Heart left ventricle (tissue), 13 donors: ENCODE data around the gene CCDC51.

ENCODE experiments used
- POLR2A ChIP-seq, 2 donors: fragments of 450-650 bp; IDR thresholded peaks; one replicate each; pipeline ENCODE4 v1.6.1; 2017; ENCODE audit warnings: antibody characterized with exemption in 2 of 2, mild to moderate bottlenecking in 2 of 2, moderate library complexity in 2 of 2
- TF ChIP-seq, protein P1 (sequence below), 12 donors: fragments of 200-600 bp; sonication (generic) in 4 of 12; IDR thresholded peaks; one replicate each; pipeline versions ENCODE4 v1.5.0 to v1.8.0; 2018 to 2022; ENCODE audit warnings: antibody characterized with exemption in 12 of 12, mild to moderate bottlenecking in 5 of 12
- donor health status: ischemic (EF 13 %, LVEDD 7.1; RV severe dilation, severe dysfunction).
- donor health status: DM: no; HTN: yes; CAD: no.
- donor health status: DM: no; HTN: no; CAD: no.
- donor health status: ischemic (EF 25% LVEDD 6.9; RV normal size, moderate dysfunction).
- donor health status: ischemic (EF 25% LVEDD 5.7; RV mildly dilated, moderate dysfunction).
- donor health status: ischemic (EF 35%, LVEDD 5.7; RV mildly dilated, moderate dysfunction).
- donor health status: nonischemic (EF 11% LVEDD 7.7; RV severe dilation, severe dysfunction).
- donor health status: DM: yes; HTN: yes; CAD: no.
- donor health status: PGD.
- donor health status: ischemic (EF 29% LVEDD 5.4; RV normal size, mild dysfunction).
- donor health status: nonischemic (EF 23%, LVEDD 6.1; RV moderate dilation, normal function).

DNA sequence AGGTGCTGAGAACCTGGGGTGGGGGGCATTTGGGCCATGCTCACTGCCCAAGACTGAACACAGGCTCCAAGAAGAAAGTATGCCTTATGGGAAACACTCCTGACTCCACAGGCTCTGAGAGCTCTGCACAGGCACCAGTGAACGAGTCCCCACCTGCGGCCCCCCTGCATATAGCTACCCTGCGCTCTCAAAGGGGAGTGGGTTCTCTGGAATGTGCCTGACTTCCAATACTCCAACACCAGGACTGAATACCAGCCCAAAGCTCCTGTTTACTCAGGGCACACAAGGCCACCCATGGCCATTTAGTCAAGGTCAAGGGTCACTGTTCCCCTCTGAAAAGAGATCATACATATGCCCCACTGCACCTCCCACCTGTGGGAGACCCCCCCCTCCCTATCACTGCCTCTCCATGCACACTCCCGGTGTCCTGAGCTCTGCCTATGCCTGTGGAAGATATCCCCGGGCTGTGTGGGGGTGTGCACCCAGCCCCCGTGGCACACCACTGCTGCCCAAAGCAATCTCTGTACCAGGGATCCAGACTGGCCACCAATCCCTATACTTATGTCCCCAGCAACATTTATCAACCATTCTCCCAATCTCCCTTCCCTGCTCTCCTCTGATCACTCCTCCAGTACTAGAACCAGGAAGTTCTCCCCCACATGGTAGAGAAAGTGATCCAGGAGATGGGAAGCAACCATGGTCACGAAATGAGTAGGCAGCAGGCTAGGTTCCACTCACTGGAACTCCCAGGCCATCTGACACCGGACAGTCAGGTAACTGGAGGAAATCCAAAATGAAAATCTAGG lies 8.5 kb downstream of the CCDC51 start:
- TF ChIP-seq, protein P1, sequence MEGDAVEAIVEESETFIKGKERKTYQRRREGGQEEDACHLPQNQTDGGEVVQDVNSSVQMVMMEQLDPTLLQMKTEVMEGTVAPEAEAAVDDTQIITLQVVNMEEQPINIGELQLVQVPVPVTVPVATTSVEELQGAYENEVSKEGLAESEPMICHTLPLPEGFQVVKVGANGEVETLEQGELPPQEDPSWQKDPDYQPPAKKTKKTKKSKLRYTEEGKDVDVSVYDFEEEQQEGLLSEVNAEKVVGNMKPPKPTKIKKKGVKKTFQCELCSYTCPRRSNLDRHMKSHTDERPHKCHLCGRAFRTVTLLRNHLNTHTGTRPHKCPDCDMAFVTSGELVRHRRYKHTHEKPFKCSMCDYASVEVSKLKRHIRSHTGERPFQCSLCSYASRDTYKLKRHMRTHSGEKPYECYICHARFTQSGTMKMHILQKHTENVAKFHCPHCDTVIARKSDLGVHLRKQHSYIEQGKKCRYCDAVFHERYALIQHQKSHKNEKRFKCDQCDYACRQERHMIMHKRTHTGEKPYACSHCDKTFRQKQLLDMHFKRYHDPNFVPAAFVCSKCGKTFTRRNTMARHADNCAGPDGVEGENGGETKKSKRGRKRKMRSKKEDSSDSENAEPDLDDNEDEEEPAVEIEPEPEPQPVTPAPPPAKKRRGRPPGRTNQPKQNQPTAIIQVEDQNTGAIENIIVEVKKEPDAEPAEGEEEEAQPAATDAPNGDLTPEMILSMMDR (IDR thresholded peaks at IDR 0.05), result no peak
- TF ChIP-seq POLR2A (IDR thresholded peaks at IDR 0.05), result no peak
